ENCODE measurements around the gene OCA2.

Gene OCA2

GRCh38 chr15:28005004-28005527 is 94.0 kb downstream of the OCA2 start:
- no peak overlapping the region for H3K4me3 ChIP-seq (ENCODE audit: low read depth, low read length)

DNA sequence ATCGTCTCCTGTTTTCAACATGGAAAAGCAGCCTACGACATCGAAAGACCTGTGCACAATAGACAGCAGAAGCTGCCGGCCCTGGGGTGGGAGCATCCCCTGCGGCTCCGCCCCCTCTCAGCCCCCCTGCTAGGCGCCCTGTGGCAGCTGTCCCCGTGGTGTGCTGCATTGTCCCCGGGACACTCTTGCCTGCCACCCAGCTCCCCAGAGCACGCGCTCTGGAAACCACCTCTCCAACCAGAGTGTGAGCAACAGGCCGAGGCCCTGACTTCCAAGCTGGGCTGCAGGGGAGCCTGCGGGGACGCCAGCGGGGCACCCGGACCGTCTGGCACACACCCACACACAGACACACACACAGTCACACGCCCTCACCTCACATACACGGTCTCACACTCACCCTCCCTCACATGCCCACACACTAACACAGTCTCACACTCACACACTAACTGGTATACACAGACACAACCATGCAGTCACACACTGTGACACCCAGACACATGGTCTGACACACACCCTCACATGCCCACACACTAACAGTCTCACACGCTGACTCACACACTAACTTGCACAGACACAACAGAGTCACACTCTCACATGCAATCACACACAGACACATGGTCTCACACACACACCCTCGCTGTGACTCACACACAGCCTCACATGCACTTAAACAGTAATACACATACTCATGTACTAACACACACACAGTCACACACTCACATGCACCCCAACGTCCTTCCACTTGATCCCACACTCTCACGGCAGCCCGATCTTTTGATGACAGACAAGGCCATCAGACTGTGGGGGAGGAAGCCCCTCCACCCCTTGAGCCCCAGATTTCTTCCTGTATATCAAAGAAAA is 94.7 kb downstream of the OCA2 start:
- H3K4me3 ChIP-seq (ENCODE audit: low read depth, low read length): no peak overlapping the region

DNA sequence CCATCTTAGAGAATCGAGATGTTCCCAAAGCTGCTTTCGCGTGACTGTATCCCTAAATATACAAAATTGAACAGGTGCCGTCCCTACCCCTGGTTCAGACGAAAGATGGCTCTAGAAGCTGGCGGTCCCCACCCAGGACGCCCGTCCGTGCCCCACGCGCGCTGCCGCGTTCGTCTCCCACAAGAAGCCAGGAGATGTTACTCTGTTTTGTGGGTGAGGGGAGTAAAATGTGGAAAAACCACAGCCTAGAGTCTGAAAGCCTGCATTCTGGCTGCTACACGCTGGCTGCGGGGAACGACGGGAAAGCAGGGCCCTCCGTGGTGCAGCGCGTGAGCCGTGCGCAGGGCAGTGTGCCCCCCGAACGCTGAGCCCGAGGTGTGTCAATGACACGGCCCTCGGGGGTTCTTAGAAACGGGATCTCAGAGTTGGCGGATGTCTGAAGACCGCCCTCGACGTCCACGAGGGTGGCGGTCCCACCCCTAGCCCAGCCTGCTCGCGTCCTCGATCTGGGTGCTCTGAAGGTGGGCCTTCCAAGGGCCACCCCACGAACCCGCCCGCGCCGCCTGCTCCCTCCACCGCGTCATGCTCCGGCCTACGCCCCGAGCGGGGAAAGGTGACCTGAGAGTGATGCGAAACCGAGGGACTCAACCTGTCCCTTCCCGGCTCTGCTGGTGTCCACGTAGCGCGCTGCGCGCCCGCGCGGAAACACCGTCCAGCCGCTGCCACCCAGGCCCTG is 95.6 kb downstream of the OCA2 start:
- H3K4me3 ChIP-seq (ENCODE audit: low read depth, low read length): no peak overlapping the region

- H3K4me3 ChIP-seq (ENCODE audit: low read depth, low read length): no peak overlapping the region
Observed at GRCh38 chr15:28002867-28003266, 96.2 kb downstream of the OCA2 start.

DNA sequence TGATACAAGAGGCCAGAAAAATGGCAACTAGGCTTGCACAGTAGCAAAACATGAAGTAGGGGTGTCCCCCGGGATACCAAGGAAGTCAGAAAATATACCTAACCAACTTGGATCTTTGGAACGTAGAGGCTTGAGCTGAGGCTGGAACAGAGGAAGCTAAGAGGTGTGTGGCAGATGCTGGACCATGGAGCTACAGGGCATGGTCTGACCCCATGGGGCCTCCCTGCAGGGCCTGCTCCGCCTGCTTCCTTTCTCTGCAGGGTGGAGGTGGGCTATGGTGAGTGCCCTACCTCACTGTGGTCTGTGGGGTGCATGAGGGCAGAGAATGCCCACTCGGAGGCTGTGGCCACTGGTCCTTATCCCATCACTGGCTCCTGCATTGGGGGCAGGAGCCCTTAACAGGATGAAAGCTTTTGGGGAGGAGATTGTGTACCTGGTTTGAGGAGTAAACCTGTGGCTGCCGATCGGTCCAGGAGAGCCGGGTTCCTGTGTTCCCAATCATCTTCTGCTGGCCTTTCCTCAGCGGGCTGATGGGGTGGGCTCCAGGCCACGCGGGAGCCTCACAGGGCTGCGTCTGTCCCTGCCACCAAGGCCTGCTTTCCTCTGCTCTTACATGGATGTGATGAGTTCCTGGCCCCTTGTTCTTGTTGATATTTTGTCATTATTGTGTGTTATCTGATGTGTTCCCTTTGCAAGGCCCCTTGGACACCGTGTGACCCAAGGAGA is 96.8 kb downstream of the OCA2 start:
- no peak overlapping the region for H3K4me3 ChIP-seq (ENCODE audit: low read depth, low read length)

DNA sequence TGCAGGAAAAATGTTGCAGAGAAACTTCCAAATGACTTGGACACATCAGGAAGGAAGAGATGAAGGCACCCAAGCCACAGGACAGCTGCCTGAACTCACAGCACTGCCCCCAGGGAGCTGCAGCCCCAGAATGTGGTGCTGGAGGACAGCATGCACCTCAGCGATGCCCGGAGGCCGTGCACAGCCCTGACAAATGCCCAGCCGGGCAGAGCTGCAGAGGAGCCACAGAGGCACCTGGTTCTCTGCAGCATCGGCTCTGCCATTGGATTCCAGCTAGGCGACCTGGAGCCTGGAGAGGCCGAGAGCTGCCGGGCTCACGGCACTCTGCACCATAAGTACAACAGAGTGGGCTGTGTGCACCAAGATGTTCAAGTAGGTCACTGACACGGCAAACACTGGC is 97.5 kb downstream of the OCA2 start:
- H3K4me3 ChIP-seq (ENCODE audit: low read depth, low read length): no peak overlapping the region

DNA sequence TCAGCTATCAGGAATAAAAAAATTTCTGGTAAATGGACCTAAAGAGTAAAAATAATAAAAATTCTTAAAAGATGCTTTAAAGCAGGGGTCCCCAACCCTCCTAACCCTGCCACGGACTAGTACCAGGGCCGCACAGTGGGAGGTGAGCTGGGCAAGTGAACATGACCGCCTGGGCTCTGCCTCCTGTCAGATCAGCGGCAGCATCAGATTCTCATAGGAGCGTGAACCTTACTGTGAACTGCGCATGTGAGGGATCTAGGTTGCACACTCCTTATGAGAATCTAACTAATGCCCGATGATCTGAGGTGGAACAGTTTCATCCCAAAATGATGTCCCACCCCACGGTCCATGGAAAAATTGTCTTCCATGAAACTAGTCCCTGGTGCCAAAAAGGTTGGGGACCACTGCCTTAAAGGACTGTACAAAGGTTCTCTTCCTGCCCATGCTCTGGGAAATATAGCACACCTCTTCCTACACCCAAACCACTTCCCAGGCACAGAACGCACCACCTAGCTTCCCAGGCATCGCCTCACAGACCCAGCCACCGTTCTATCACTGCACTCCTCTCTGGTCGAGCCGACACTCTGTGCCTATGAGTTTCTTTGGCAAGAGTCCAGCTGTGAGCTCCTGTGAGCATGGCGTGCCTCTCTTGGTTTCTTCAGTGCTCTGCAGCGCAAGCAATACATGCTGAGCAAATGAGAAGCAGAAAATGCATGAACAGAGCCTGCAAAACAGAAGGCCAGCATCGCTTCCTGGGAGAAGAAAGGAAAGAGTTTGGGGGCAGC is 104.9 kb downstream of the OCA2 start:
- H3K4me3 ChIP-seq (ENCODE audit: low read depth, low read length): no peak overlapping the region

DNA sequence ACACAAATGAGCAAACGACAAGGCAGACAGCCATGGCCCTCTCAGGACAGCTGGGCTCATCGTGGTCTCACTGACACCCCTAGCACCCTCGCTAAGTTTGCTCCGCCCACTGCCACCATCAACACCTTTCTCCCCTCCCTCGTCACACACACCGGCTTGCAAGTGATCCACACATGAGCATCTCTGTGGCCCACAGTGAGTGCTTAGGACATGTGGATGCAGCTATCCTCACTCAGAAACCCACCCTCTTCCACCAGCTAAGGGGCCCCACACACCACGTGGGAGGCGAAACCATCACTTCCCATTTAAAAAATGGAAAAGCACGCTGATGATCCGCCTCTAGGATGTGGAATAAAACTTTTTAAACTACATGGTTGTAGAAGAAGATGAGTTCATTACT is 105.6 kb downstream of the OCA2 start:
- H3K4me3 ChIP-seq (ENCODE audit: low read depth, low read length): no peak overlapping the region

DNA sequence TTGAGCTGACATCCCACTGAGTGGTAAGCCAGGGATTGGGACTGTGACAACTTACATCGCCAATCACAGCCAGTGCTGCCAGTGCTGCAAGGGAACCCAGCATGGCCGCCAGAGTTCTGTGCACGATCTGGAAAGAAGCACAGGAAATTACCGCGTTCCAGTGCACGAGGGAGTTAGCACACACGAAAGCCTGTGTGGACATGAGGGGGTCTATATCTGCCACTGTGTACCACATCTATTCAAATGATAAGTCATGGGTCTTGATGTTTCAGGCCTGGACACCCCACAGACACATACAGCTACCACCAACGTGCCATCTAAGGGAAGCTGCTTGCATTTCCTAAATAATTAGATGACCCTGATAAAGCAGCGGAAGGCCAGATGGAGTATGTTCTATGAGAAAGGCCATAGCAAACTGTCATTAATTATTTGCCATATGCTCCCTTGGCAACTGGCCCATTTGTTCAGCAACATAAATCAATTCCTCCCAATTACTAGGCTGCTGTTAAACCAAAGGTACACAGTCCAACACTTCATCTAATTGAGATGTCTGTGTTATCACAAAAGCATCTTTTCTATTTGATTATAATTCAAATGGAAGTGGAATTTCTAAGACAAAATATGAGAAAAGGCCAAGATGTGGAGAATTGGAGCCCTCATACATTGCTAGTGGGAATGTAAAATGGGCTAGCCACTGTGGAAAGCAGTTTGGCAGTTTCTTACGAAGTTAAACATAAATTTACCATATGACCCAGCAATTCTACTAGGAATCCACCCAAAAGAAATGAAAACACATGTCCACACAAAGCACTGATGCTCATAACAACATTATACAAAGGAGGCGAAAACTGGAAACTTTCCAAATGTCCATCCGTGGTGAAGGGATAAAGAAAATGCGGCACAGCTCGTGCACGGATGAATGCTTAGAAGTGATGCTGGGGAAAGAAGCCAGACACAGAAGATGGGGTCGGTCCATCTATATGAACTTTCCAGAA is 108.3 kb downstream of the OCA2 start:
- H3K4me3 ChIP-seq (ENCODE audit: low read depth, low read length): no peak overlapping the region

DNA sequence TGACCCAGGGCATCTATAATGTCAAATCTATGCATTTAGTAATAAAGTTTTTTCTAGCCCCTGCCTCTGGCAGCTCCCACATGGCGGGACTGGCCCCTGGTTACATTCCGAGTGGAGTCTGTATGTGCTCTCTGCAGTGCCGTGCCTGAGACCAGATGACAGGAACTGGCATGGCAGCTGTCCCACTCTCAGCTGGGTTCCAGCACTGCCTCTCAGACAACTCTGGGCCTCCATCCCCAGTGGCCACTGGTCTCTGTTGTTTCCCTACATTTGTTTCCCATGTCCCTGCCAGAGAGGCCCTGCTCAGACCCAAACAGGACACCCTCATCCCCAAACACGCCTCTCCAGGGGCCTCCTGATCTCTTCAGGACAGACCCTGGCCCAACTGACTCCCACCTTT is 109.3 kb downstream of the OCA2 start:
- H3K4me3 ChIP-seq (ENCODE audit: low read depth, low read length): no peak overlapping the region

DNA sequence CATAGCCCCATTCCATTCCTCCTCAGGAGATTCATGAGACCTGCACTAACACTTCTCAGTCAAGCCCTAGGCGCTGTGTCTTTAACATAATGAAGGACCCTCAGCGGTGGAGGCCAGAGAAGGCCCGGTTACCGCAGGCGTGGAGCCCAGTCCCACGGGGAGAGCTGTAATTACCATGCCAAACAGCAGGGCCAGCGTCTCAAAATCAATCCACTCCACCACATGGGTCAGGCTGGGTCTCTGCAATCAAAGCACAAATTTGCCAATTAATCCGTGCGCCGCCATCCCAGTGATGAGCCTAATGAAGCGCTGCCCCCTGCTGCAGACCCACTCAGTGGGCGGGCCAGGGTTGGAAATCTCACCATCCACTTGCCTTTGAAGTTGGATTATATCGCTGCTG is 109.7 kb downstream of the OCA2 start:
- H3K4me3 ChIP-seq (ENCODE audit: low read depth, low read length): no peak overlapping the region

- no peak overlapping the region for H3K4me3 ChIP-seq (ENCODE audit: low read depth, low read length)
Observed at GRCh38 chr15:27985099-27985498, 114.0 kb downstream of the OCA2 start.

GRCh38 chr15:27983496-27983895 is 115.6 kb downstream of the OCA2 start:
- no peak overlapping the region for H3K4me3 ChIP-seq (ENCODE audit: low read depth, low read length)

DNA sequence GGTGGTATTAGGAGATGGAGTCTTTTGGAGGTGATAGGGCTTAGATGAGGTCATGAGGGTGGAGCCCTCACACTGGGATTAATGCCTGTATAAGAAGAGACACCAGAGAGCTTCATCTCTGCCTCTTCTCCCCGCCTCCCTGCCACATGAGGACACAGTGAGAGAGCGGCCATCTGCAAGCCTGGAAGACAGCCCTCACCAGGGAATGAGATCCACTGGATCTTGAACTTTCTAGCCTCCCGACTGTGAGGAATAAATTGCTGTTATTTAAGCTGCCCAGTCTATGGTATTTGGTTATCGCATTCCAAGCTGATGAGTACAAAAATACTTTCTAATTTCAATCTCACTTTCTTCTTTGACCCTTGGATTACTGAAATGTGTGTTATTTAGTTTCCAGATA is 121.4 kb downstream of the OCA2 start:
- H3K4me3 ChIP-seq (ENCODE audit: low read depth, low read length): no peak overlapping the region

DNA sequence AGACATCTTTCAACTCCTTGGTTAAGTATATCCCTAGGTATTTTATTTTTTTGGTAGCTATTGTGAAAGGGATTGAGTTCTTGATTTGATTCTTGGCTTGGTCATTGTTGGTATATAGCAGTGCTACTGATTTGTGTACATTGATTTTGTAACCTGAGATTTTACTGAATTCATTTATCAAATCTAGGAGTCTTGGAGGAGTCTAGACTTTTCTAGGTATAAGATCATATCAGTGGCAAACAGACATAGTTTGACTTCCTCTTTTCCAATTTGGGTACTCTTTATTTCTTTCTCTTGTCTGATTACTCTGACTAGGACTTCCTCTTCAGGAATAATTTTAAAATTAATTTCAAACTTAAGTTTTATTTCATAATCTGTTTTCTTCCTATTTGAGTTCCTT is 125.2 kb downstream of the OCA2 start:
- H3K4me3 ChIP-seq (ENCODE audit: low read depth, low read length): no peak overlapping the region

GRCh38 chr15:27970661-27971392 is 128.3 kb downstream of the OCA2 start:
- H3K4me3 ChIP-seq (ENCODE audit: low read depth, low read length): no peak overlapping the region

- H3K4me3 ChIP-seq (ENCODE audit: low read depth, low read length): no peak overlapping the region
Observed at GRCh38 chr15:27967541-27967940, 131.6 kb downstream of the OCA2 start.

DNA sequence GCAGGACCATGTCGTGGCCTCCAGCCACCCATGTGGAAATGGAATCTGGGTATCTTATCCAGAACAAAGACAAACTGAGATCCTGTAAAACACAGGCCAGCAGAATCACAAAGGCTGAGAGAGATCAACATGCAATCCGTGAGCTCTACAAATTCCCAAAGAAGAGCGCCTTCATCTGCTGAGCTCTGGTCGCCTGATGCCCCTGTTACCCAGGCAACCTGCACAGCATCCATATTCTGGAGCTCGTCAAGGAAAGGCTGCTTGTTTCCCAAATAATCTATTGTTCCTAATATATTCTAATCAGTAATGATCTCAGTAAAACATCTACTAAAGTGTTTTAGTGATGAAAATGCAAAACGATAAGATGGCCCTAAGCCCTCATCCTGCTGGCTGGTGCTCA is 133.6 kb downstream of the OCA2 start:
- H3K4me3 ChIP-seq (ENCODE audit: low read depth, low read length): no peak overlapping the region

DNA sequence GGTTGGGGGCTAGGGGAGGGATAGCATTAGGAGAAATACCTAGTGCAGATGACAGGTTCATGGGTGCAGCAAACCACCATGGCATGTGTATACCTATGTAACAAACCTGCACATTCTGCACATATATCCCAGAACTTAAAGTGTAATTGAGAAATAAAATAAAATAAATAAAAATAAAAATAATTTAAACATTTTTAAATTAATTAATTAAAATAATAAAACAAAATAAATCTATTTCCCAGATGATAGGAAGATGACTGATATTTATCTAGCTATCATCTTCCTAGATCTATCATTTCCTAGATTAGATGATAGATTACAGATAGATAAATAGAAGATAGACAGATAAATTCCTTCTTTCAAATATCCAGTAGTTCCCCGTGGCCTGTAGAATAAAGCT is 137.3 kb downstream of the OCA2 start:
- H3K4me3 ChIP-seq (ENCODE audit: low read depth, low read length): no peak overlapping the region
